HG03342 (cell line): ENCODE data around the gene ESYT3.

Experiments
- ATAC-seq: cut with Tn5 transposase; IDR thresholded peaks from one replicate; pipeline ENCODE4 v1.9.1; 2021; ENCODE audit warnings: mild to moderate bottlenecking, moderate library complexity; ENCODE audit not compliant: unreplicated experiment

The ESYT3 gene, protein sequence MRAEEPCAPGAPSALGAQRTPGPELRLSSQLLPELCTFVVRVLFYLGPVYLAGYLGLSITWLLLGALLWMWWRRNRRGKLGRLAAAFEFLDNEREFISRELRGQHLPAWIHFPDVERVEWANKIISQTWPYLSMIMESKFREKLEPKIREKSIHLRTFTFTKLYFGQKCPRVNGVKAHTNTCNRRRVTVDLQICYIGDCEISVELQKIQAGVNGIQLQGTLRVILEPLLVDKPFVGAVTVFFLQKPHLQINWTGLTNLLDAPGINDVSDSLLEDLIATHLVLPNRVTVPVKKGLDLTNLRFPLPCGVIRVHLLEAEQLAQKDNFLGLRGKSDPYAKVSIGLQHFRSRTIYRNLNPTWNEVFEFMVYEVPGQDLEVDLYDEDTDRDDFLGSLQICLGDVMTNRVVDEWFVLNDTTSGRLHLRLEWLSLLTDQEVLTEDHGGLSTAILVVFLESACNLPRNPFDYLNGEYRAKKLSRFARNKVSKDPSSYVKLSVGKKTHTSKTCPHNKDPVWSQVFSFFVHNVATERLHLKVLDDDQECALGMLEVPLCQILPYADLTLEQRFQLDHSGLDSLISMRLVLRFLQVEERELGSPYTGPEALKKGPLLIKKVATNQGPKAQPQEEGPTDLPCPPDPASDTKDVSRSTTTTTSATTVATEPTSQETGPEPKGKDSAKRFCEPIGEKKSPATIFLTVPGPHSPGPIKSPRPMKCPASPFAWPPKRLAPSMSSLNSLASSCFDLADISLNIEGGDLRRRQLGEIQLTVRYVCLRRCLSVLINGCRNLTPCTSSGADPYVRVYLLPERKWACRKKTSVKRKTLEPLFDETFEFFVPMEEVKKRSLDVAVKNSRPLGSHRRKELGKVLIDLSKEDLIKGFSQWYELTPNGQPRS

DNA sequence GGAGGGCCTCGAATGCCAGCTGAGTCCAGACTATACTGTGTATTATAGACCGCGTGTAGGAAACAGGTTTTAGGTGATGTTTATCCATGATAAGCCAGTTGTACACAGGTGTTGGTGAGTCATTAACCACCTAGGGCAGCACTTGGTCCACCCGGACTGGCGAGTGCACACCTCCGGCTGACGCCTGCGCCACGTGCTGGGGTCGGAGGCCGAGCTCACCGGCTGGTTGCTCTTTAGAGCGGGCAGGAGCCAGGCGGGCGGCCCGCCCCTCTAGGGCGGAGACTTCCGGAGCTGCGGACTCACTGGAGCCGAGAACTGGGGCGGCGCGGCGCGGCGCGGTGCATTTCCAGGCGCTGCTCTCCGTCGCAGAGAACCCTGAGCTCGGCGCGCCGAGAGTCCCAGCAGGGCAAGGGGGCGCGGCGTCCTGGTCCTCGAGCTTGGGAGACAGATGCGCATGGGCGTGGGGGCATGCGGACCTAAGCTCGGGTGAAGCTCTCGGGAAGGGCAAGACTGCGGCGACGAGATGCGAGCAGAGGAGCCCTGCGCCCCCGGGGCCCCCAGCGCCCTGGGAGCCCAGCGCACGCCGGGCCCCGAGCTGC is at the start of gene ESYT3:
ESYT3 (plus strand) TSS at position 341 of the 599 bp plus-strand sequence; CDS start at position 524, 183 bp downstream.
- peak; percentile 47 for ATAC-seq

DNA sequence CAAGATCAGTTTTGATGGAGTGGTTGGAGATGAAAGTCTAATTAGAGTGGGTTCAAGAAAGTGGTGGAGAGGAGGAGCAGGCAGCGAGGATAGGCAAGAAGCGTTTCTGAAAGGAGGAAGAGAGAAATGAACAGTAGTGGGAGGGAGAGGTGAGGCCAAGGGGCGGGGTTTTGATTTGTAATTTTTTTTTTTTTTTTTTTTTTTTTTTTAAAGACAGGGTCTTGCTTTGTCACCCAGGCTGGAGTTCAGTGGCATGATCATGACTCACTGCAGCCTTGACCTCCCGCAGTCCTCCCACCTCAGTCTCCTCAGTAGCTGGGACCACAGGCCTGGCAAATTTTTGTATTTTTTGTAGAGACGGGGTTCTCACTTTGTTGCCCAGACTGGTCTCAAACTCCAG is 49.4 kb upstream of the ESYT3 start:
- ATAC-seq: no peak

GRCh38 chr3:138389144-138389601 is 45.2 kb upstream of the ESYT3 start:
- no peak for ATAC-seq

DNA sequence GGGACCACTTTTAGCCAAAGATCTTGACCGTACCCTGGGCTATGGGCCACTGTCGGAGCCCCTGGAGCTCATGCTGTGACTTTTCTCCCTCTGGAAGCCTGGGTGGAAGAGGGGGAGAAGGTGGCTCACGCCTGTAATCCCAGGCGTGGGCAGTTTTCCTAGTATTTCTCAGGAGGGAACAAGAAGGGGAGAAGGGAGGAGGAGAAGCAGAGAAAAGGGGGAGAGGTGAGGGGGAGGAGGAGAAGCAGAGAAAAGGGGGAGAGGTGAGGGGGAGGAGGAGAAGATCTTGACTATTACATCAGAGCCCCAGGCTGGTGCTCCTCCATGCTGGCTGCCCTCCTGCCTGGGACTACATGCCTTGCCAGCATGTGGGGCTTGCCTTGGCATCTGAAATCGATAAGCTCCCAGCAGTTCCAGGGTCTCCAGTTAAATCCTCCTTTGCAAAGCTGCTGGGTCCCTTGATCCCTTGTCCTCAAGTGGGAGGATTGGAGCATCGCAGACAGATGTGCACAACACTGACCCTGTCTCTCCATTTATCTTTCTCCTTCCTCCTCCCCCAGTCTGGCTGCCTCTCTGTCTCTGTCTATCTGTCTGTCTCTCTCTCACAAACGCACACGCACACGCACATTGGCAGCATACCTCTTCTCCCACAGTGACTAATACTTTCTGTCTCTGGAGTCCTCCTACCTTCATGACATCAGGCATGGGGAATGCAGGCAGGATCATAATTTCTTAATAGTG is 44.4 kb upstream of the ESYT3 start:
- no peak for ATAC-seq

GRCh38 chr3:138390582-138390932 is 43.9 kb upstream of the ESYT3 start:
- ATAC-seq: no peak

DNA sequence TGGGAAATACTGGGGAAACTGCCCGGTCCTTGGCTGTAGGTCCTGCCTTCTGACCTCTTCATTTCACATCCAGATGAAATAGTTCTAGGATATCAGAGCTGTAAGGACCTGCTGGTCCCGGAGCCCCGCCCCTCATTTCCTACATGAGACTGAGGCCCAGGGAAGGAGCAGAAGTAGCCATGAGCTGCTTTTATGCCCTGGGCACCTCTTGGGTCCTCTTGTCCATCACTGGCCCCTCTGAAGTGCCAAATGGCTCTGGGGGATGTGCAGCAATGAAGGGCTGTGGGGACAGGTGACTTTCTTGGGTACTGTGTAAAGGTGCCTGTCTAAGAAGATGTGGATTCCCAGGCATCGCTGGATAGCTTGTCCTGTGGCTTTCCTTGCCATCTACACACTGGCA is 40.3 kb upstream of the ESYT3 start:
- no peak for ATAC-seq

DNA sequence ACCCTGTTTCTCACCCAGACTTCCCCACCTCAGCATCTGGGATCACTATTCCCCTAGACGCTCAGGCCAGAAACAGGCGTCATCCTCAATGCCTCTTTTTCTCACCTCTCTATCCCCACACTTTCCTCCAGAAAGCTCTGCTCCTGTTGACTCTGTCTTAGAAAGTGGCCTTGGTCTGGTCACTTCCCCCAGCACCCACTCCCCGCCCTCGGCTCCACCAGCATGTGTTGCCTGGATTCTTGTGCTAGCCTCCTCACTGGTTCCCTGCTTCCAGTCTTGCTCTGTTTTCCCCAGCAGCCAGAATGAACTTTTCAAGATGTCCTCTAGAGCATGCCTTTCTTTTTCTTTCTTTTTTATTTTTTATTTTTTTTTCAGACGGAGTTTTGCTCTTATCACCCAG is 39.7 kb upstream of the ESYT3 start:
- ATAC-seq: no peak

DNA sequence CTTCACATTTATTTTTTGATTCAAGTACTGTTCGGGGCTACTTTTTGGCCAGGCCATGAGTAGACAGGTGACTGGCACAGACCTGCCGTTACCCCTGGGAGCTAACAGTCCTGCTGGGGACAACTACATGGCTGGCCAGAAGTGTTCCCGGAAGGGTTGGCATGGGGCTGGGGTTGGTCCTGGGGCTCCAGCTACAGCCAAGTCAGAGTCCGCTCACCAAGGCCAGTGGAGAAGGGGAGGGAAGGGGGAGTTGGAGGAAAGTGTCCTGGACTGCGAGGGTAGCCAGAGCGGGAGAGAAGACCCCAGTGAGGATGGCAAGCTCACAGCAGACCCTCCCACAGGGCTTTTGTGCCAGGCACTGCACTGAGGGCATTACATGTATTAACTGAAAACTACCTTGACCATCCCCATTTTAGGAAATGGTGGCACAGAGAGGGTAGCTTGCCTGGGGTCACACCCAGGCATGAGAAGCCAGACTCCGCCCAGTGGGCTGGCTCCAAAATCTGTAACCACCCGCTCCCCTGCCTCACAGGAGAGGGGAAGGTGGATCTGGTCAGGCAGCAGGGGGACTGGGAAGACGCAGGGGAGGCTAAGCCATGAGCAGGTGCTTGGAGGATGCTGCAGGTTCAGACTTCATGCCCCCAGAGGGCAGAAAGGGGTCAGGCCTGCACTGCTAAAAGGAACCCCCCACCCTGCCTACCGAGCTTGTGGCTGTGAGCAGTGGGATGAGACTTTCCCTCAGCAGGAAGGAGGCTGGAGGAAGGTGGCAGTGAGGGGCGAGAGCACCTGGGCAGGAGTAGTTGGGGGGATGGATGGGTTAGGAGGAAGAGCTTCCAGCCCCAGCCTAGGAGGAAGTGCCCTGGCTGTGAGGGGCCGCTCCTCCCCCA is 38.3 kb upstream of the ESYT3 start:
- no peak for ATAC-seq

DNA sequence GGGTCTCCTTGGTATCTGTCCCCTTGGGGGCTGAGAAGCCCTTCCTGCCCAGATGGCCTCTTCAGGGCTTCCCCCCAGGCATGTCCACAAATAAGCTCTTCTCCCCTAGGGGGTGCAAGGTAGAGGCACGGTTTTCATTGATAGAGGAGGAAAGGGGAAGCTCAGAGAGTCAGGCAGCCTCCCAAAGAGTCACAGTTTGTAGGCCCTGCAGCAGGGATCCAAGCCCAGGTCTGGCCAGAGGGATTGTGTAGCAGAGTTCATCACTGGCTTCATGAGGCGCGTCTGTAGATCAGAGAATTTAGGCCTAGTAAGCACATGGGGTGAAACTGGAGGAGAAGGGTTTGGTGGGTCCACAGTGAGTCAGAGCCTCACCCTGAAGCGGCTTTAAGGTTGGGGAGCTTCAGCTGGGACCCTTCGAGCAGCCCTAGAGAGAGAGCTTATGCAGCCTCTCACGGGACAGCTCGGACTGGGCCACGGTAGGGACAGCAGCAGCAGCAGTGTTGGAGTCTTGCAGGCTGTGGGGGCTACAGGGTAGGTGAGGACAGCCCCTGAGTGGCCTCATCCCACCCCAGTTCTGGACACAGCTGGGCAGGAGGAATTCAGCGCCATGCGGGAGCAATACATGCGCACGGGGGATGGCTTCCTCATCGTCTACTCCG is 37.5 kb upstream of the ESYT3 start:
- ATAC-seq: no peak

- ATAC-seq: no peak
These were observed 36.4 kb upstream of the ESYT3 start for GRCh38 chr3:138397983-138398382.

DNA sequence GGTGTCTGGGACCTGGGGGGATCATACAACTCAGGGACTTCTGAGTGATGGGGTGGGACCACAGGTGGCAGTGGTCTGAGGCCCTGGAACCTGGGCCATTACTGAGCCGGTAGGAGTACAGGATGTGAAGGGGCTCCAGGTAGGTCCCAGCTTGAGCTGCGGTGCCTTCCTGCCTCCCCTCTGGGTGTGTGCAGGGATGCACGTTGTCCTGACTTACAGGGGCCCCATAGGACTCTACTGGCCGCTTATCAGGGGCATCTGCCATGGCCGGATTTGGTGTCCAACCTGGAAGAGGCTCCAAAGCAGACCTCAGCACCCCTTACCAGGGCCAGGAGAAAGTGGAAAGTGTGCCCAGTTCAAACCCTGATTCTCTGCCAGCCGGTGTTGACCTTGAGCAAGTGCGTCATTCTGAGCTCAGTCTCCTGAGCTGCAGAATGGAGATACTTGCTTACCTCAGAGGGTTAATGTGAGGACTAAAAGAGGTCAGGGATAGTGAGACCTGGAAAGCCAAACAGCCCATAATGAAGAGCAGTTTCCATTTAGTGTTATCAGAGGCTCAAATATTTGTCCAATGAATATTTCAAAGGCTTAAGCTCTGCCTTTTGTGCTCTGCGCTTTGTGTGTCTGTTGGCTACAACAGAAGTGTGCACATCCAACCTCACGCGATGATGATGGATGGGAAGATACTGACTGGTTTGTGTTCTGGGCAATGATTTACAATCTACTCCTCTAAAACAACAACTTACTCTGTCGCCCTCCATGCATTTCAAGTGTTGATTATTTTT is 35.4 kb upstream of the ESYT3 start:
- no peak for ATAC-seq

GRCh38 chr3:138399766-138400165 is 34.6 kb upstream of the ESYT3 start:
- no peak for ATAC-seq

- ATAC-seq: no peak
These were observed 33.8 kb upstream of the ESYT3 start for GRCh38 chr3:138400651-138401070.

GRCh38 chr3:138401834-138402233 is 32.6 kb upstream of the ESYT3 start:
- no peak for ATAC-seq

DNA sequence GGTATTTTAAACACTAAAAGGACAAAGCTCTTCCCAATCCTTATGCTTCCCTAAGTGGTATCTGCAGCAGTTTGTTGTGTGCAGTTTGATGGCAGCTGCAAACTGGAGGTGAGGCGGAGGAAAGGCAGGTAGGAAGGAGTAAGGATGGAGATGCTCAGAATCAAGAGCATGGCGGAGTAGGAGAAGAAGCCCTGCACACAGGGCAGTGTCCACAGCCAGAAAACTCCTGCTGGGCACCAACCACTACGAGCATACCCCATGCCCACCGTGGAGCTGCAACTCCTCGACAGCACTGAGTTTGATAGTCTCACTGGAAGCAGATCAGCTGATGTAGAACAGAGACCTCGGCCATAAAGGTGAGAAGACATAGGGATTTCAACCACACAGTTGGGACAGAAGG is 30.3 kb upstream of the ESYT3 start:
- ATAC-seq: no peak

DNA sequence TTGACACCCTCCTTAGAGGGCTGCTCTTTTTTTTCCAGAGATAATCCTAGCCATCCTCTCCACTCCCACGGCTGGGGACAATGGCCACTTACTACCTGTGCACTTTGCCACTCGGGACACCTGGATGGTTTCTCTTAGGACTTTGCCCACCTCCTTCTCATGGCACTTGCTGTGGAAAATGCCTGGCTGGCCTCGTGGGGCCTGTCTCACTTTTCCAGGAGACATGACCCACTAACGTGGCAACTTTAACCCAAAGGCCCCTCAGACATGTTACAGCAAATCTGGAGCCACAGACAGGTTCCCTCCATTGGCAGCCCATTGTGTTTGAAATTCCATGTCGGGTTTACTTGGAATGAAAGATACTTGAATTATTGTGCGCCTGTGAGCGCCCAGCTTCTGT is 29.4 kb upstream of the ESYT3 start:
- ATAC-seq: no peak

- no peak for ATAC-seq
These were observed 28.9 kb upstream of the ESYT3 start for GRCh38 chr3:138405486-138405885.

DNA sequence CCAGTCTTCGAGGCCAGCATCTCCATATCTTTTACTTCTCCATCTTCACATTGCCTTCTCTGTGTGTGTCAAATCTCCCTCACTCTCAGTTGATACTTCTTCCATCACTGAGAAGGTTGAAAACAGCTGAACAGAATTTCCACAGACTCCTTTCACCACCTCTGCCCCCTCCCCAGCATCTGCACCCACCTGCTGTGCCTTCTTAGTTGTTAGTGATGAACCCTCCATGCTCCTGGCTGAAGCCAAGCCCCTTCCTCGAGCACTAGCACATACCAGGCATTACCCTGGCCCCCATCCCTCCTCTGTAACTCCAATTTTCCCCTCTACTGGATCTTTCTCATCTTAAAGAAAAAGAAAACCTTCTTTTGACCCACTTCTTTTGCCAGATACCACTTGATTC is 27.8 kb upstream of the ESYT3 start:
- no peak for ATAC-seq
